ENCODE data around the gene IGF2R. TPM values are rescaled to one million over a fixed set of nuclear protein-coding genes. Genes with fewer than 3 reads are reported as not detected.

Gene IGF2R
- polyA plus RNA-seq, 1 donor (not counting 4 experiments of a cell fraction or from before 2014, with no cell fraction given), result 40.9 TPM

GRCh38 chr6:159957071-159957673 lies 11.7 kb upstream of the IGF2R start:
- H3K4me2 ChIP-seq (ENCODE audit: control insufficient read depth, extremely low read depth, insufficient read depth, low read depth, low read length), result no peak overlapping the region
- H3K36me3 ChIP-seq (ENCODE audit: control insufficient read depth in 2 of 2, extremely low read depth in 1 of 2, insufficient read depth in 2 of 2, low read length in 2 of 2), result no peaks in the 10 kb centered on the region
- H3K4me3 ChIP-seq (ENCODE audit: control insufficient read depth in 2 of 3, extremely low read depth in 1 of 3, insufficient read depth in 2 of 3, low read depth in 1 of 3, low read length in 3 of 3), result no peak overlapping the region
- no peaks in the 10 kb centered on the region for H3K79me2 ChIP-seq (ENCODE audit: control insufficient read depth, insufficient read depth, low read length)
- H2AFZ ChIP-seq (ENCODE audit: control insufficient read depth, low read length), result no peak overlapping the region
- peaks cover 16% of the 10 kb centered on the region for H3K4me1 ChIP-seq (ENCODE audit: control insufficient read depth, extremely low read depth, insufficient read depth, low read length)
- no peak overlapping the region for H3K9ac ChIP-seq (ENCODE audit: control insufficient read depth, extremely low read depth, insufficient read depth, low read length)
- FAIRE-seq (no peak), DNase-seq (ENCODE audit: low read depth, low spot score) (no peak)
- TF ChIP-seq EZH2 (IDR thresholded peaks at IDR 0.05; ENCODE audit: low read length), result no peak
- no peak for TF ChIP-seq CTCF (optimal IDR thresholded peaks at IDR 0.05 in 1 of 3, IDR thresholded peaks at IDR 0.05 in 1 of 3, conservative IDR thresholded peaks at IDR 0.05 in 1 of 3; ENCODE audit: extremely low read depth in 1 of 3, insufficient read depth in 2 of 3, low read length in 3 of 3)
- no peaks in the 10 kb centered on the region for H3K9me3 ChIP-seq (ENCODE audit: control insufficient read depth, low read depth, low read length)
- no peak overlapping the region for H3K27ac ChIP-seq (ENCODE audit: control insufficient read depth, insufficient read depth, low read length)
- no peaks in the 10 kb centered on the region for H3K27me3 ChIP-seq (ENCODE audit: control insufficient read depth, extremely low read depth, insufficient read depth, low read length)
- no peaks in the 10 kb centered on the region for H3K9me1 ChIP-seq (ENCODE audit: control insufficient read depth, extremely low read depth, insufficient read depth, low read length)
- no peaks in the 10 kb centered on the region for H4K20me1 ChIP-seq (ENCODE audit: control insufficient read depth, extremely low read depth, insufficient read depth, low read length)
- dilution Hi-C loops (cut with MboI; ENCODE audit: extremely low pct_ligation_motif_present, low sequenced_read_pairs), result no loop called here

GRCh38 chr6:159959165-159959975 lies 9.5 kb upstream of the IGF2R start:
- Histone ChIP-seq H3K27me3 (ENCODE audit: control insufficient read depth, extremely low read depth, insufficient read depth, low read length) (no peaks in the 10 kb centered on the region), H3K36me3 (ENCODE audit: control insufficient read depth in 2 of 2, extremely low read depth in 1 of 2, insufficient read depth in 2 of 2, low read length in 2 of 2) (no peaks in the 10 kb centered on the region), H4K20me1 (ENCODE audit: control insufficient read depth, extremely low read depth, insufficient read depth, low read length) (no peaks in the 10 kb centered on the region), H3K79me2 (ENCODE audit: control insufficient read depth, insufficient read depth, low read length) (no peaks in the 10 kb centered on the region), H3K27ac (ENCODE audit: control insufficient read depth, insufficient read depth, low read length) (no peak overlapping the region), H3K9me1 (ENCODE audit: control insufficient read depth, extremely low read depth, insufficient read depth, low read length) (no peaks in the 10 kb centered on the region), H2AFZ (ENCODE audit: control insufficient read depth, low read length) (no peak overlapping the region), H3K4me1 (ENCODE audit: control insufficient read depth, extremely low read depth, insufficient read depth, low read length) (peaks cover 16% of the 10 kb centered on the region), H3K9me3 (ENCODE audit: control insufficient read depth, low read depth, low read length) (no peaks in the 10 kb centered on the region), H3K4me3 (ENCODE audit: control insufficient read depth in 2 of 3, extremely low read depth in 1 of 3, insufficient read depth in 2 of 3, low read depth in 1 of 3, low read length in 3 of 3) (no peak overlapping the region), H3K9ac (ENCODE audit: control insufficient read depth, extremely low read depth, insufficient read depth, low read length) (no peak overlapping the region), H3K4me2 (ENCODE audit: control insufficient read depth, extremely low read depth, insufficient read depth, low read depth, low read length) (no peak overlapping the region)
- TF ChIP-seq CTCF (optimal IDR thresholded peaks at IDR 0.05 in 1 of 3, IDR thresholded peaks at IDR 0.05 in 1 of 3, conservative IDR thresholded peaks at IDR 0.05 in 1 of 3; ENCODE audit: extremely low read depth in 1 of 3, insufficient read depth in 2 of 3, low read length in 3 of 3) (no peak), EZH2 (IDR thresholded peaks at IDR 0.05; ENCODE audit: low read length) (no peak)
- FAIRE-seq (no peak), DNase-seq (ENCODE audit: low read depth, low spot score) (no peak)
- dilution Hi-C loops (cut with MboI; ENCODE audit: extremely low pct_ligation_motif_present, low sequenced_read_pairs), result no loop called here

Data from keratinocyte (primary cell).